ENCODE measurements around the gene ANKRD12.

Gene ANKRD12

DNA sequence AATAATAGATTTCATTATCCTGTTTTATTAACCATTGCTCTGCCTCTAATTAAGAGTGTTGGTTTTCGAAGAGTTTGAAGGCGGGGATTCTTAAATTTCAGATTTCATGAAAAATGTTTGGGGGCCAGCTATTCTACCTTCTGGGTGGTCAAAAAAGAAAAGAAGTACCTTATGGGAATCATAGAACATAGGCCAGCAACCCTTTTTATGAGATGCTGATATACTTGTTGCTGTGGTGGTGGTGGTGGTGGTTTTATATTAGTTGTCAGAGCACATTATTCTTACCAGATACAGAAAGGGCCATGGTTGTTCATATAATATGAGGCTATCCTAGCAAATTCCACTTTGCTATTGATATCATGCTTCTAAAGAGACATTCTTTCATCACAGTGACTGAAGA lies 4.4 kb downstream of the ANKRD12 start:
- DNase-seq (ENCODE audit: low spot score): no peak
- TF ChIP-seq, protein P1, sequence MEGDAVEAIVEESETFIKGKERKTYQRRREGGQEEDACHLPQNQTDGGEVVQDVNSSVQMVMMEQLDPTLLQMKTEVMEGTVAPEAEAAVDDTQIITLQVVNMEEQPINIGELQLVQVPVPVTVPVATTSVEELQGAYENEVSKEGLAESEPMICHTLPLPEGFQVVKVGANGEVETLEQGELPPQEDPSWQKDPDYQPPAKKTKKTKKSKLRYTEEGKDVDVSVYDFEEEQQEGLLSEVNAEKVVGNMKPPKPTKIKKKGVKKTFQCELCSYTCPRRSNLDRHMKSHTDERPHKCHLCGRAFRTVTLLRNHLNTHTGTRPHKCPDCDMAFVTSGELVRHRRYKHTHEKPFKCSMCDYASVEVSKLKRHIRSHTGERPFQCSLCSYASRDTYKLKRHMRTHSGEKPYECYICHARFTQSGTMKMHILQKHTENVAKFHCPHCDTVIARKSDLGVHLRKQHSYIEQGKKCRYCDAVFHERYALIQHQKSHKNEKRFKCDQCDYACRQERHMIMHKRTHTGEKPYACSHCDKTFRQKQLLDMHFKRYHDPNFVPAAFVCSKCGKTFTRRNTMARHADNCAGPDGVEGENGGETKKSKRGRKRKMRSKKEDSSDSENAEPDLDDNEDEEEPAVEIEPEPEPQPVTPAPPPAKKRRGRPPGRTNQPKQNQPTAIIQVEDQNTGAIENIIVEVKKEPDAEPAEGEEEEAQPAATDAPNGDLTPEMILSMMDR (IDR thresholded peaks at IDR 0.05; ENCODE audit: extremely low read depth, insufficient read depth, missing control alignments): no peak
- in situ Hi-C loops (cut with MboI; ENCODE audit: low pct_unique_long_range_greater_than_20kb, low sequenced_read_pairs, unreplicated experiment): no loop called here

DNA sequence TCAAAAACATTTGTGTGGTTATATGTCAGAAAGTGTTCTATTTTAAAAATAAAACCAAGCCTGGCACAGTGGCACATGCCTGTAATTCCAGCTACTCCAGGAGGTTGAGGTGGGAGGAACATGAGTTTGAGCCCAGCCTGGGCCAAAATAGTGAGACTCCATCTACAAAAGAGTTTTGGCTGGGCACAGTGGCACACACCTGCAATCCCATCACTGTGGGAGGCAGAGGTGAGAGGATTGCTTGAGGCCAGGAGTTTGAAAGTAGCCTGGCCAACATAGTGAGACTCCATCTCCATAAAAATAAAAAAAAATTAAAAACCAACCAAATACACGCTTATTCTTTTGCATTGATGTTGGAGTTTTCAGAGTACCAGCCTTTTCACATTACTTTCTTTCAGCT lies 9.6 kb downstream of the ANKRD12 start:
- TF ChIP-seq, protein P1 (IDR thresholded peaks at IDR 0.05; ENCODE audit: extremely low read depth, insufficient read depth, missing control alignments): no peak
- DNase-seq (ENCODE audit: low spot score): no peak
- in situ Hi-C loops (cut with MboI; ENCODE audit: low pct_unique_long_range_greater_than_20kb, low sequenced_read_pairs, unreplicated experiment): no loop called here

DNA sequence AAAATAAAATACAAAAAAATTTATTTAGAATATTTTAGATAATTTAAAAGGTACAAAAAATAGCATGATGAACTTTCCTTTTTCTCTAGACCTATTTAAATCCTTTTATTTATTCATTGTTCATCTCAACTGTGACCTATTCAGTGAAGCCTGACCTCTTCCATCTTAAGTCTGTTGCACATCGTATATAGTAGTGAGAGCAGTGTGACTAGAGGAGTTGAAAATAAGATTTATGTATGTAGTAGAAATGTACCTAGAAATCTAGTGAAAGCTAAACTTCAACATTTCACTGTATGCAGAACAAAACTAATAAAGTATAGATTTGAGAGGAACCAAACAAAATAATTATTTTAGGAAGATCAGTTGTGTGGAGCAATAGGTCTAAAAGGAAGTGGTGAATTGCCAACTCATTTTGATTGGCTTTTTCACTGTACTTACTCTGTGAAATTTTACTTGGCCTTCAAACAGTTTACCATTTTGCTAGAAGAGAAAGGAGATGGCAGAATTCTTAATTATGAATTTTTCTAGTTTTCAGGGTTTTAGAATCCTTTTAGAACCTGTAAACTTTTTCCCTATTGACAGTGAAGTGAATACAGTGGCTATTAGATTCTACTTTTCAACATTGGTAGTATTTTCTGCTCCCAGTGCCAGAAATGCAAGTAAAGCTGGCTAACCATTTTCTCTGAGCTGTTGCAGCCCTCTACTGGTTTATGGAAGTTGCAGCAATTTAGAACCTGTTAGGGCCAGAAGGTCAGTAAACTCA lies 11.0 kb downstream of the ANKRD12 start:
- in situ Hi-C loops (cut with MboI; ENCODE audit: low pct_unique_long_range_greater_than_20kb, low sequenced_read_pairs, unreplicated experiment): no loop called here
- DNase-seq (ENCODE audit: low spot score): peak; percentile 33
- TF ChIP-seq, protein P1 (IDR thresholded peaks at IDR 0.05; ENCODE audit: extremely low read depth, insufficient read depth, missing control alignments): peak; percentile 84

DNA sequence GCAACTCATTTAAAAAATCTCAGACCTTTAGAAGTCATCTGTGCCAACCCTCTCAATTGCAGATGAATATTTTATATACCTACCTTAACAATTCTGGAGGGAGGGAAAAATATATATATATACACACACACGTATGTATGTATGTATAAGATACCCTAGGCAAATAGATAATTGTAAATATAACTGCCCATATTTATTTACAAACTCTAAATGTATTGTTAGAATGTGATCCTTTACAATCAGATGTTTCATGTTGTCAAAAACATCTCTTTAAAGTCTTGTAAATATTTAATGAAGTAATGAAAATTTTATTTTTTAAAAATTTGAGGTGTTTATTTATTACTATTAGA lies 11.6 kb downstream of the ANKRD12 start:
- in situ Hi-C loops (cut with MboI; ENCODE audit: low pct_unique_long_range_greater_than_20kb, low sequenced_read_pairs, unreplicated experiment): no loop called here
- DNase-seq (ENCODE audit: low spot score): no peak
- TF ChIP-seq, protein P1 (IDR thresholded peaks at IDR 0.05; ENCODE audit: extremely low read depth, insufficient read depth, missing control alignments): no peak

DNA sequence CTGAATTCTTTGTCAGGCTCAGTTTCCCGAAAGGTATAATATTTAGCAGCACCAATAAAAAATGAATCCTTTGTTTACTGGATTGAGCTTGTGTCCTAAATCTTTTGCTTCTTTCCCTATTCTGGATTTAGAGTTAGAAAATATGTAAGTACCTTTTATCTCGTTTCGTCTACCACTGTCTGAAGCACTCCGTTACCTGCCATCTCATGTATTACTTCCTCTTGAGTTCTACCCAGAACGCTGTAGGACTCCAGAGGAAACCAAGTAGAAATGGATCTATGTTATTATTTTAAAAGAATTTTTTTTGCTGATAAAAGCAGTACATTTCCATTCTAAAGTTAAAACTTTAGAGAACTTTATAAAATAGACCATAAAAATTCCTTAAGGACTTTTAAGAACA lies 13.5 kb downstream of the ANKRD12 start:
- DNase-seq (ENCODE audit: low spot score): no peak
- in situ Hi-C loops (cut with MboI; ENCODE audit: low pct_unique_long_range_greater_than_20kb, low sequenced_read_pairs, unreplicated experiment): no loop called here
- TF ChIP-seq, protein P1 (IDR thresholded peaks at IDR 0.05; ENCODE audit: extremely low read depth, insufficient read depth, missing control alignments): no peak

DNA sequence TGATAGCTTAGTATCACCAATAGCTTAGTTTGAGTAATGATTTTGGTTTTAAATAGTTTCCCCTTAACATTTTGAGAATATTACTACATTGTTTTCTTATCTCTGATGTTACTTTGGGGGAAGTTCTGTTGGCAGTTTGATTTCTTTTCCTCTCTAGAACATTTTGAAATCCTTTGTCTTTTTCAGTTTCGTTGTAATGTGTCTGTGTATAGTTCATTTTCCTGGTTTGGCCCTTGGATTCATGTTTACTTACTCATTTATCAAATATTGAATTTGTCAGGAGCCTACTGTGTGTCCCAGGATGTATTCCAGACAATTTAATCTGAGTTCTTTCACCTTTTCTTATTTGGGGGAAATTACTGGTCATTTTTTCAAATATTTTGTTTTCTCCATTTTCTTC lies 16.7 kb downstream of the ANKRD12 start:
- TF ChIP-seq, protein P1 (IDR thresholded peaks at IDR 0.05; ENCODE audit: extremely low read depth, insufficient read depth, missing control alignments): no peak
- DNase-seq (ENCODE audit: low spot score): no peak
- in situ Hi-C loops (cut with MboI; ENCODE audit: low pct_unique_long_range_greater_than_20kb, low sequenced_read_pairs, unreplicated experiment): no loop called here

Data from GM13977 (cell line).